Calu3 (cell line): ENCODE measurements around the gene ESR2. TPM values are rescaled to one million over a fixed set of nuclear protein-coding genes. Genes with fewer than 3 reads are reported as not detected.
A peak's percentile ranks its signal among the peaks of the same experiment; 100 is the strongest.

Source experiments
- BruUV-seq: library from RNA; stranded (reverse); fragments of 400-500 nt; replicated peaks from 2 replicates; lab custom pipeline; 2021; lab: Mats Ljungman, UMichigan
- CTCF ChIA-PET: fragments of 300-600 bp; sonication (Branson Sonifier 250); formaldehyde crosslinking; loops from one replicate; lab custom pipeline; 2022; ENCODE audit warnings: antibody characterized with exemption; lab: Charles Lee
- DNase-seq: peaks from one replicate; pipeline ENCODE4 v3.0.0; 2022
- H3K27ac Mint-ChIP-seq: one replicate; pipeline ENCODE4 v1.8.0; 2022; ENCODE audit warnings: mixed read lengths; ENCODE audit not compliant: unreplicated experiment
- H3K27me3 Mint-ChIP-seq: one replicate; pipeline ENCODE4 v1.8.0; 2022; ENCODE audit warnings: mixed read lengths; ENCODE audit not compliant: unreplicated experiment
- H3K36me3 Mint-ChIP-seq: one replicate; pipeline ENCODE4 v1.8.0; 2022; ENCODE audit warnings: mild to moderate bottlenecking, moderate library complexity, mixed read lengths; ENCODE audit not compliant: insufficient read depth, unreplicated experiment
- H3K4me1 Mint-ChIP-seq: one replicate; pipeline ENCODE4 v1.8.0; 2022; ENCODE audit warnings: mild to moderate bottlenecking, low read depth, mixed read lengths; ENCODE audit not compliant: unreplicated experiment
- H3K4me3 Mint-ChIP-seq: one replicate; pipeline ENCODE4 v1.8.0; 2022; ENCODE audit warnings: mild to moderate bottlenecking, low read depth, moderate library complexity, mixed read lengths; ENCODE audit not compliant: unreplicated experiment
- H3K9me3 Mint-ChIP-seq: one replicate; pipeline ENCODE4 v1.8.0; 2022; ENCODE audit warnings: low read depth, mixed read lengths; ENCODE audit not compliant: unreplicated experiment
- intact Hi-C: fragments of 100-400 bp; cut with micrococcal nuclease; formaldehyde crosslinking; loops from one replicate; pipeline ENCODE4 v1.10.0; 2022; ENCODE audit not compliant: unreplicated experiment
- total RNA-seq: library from RNA; stranded (reverse); gene quantifications from 2 replicates; pipeline ENCODE4 v1.2.3, GENCODE V29; 2022
- TF ChIP-seq, protein P1 (sequence below): fragments of 200-600 bp; IDR thresholded peaks from one replicate; pipeline ENCODE4 v1.8.0; 2022; ENCODE audit warnings: antibody characterized with exemption; ENCODE audit not compliant: unreplicated experiment

The ESR2 gene
- total RNA-seq, 1 experiment from 2014 or later: not detected

GRCh38 chr14:64088647-64088964, 205.6 kb downstream of the ESR2 start:
- intact Hi-C loops: no loop called here
- TF ChIP-seq, protein P1, sequence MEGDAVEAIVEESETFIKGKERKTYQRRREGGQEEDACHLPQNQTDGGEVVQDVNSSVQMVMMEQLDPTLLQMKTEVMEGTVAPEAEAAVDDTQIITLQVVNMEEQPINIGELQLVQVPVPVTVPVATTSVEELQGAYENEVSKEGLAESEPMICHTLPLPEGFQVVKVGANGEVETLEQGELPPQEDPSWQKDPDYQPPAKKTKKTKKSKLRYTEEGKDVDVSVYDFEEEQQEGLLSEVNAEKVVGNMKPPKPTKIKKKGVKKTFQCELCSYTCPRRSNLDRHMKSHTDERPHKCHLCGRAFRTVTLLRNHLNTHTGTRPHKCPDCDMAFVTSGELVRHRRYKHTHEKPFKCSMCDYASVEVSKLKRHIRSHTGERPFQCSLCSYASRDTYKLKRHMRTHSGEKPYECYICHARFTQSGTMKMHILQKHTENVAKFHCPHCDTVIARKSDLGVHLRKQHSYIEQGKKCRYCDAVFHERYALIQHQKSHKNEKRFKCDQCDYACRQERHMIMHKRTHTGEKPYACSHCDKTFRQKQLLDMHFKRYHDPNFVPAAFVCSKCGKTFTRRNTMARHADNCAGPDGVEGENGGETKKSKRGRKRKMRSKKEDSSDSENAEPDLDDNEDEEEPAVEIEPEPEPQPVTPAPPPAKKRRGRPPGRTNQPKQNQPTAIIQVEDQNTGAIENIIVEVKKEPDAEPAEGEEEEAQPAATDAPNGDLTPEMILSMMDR: no peak
- BruUV-seq: no TSS peak
- H3K36me3 Mint-ChIP-seq: peaks cover 5% of the 10 kb centered on the region
- no peak overlapping the region for H3K27ac Mint-ChIP-seq
- no peaks in the 10 kb centered on the region for H3K27me3 Mint-ChIP-seq
- CTCF ChIA-PET: no interaction called here
- no peaks in the 10 kb centered on the region for H3K9me3 Mint-ChIP-seq
- no peak overlapping the region for H3K4me3 Mint-ChIP-seq
- no peak for DNase-seq
- H3K4me1 Mint-ChIP-seq: peaks cover 22% of the 10 kb centered on the region

DNA sequence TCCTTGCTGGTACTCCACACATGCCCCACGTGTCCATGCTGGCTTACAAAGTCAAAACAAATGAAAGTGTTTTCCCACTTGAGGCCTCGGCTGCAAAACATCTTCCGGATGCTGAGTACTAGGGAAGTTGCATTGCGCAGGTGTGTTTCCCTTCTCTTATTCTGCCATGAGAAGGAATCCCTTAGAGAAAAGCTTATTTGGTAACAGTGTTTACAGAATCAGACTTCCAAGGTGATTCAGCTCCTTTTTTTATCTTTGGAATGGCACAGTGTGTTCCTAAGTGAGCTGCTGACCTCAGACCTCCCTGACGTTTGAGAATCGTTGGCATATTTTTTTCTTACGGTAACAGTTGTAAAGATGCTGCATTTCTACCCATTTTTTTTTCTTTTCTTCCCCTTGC, 211.3 kb downstream of the ESR2 start:
- Mint-ChIP-seq H3K36me3 (peaks cover 21% of the 10 kb centered on the region), H3K4me3 (no peak overlapping the region), H3K27ac (peak overlapping the region; percentile 25), H3K9me3 (no peaks in the 10 kb centered on the region), H3K27me3 (no peaks in the 10 kb centered on the region), H3K4me1 (no peaks in the 10 kb centered on the region)
- intact Hi-C loops: no loop called here
- TF ChIP-seq, protein P1: no peak
- no TSS peak for BruUV-seq
- CTCF ChIA-PET: no interaction called here
- no peak for DNase-seq

DNA sequence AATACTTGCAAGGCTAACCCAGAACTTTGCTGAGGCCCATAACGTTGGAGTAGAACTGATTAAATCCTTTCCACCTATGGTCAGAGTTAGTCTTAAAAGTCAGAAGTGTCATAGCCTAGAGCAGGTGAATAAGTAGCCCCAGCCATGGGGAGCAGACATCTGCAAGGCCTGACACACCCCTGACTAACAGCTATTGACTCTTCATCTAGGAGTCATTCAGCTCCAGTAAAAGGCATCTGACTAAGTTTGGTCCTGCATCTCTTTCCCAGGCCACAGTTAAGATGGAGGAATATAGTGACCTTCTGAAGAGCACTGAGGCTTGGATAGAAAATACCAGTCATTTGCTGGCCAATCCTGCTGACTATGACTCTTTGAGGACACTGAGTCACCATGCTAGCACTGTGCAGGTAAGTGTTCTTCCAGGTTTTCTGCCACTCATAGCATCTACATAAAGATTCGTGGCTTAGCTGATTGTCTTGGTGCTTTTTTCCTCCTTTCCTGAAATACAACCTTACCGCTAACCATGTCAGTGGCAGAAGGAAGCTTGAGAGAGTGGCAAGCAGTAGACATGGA, 212.9 kb downstream of the ESR2 start:
- no TSS peak for BruUV-seq
- Mint-ChIP-seq H3K27ac (no peak overlapping the region), H3K27me3 (no peaks in the 10 kb centered on the region), H3K4me3 (no peak overlapping the region), H3K9me3 (no peaks in the 10 kb centered on the region), H3K4me1 (no peaks in the 10 kb centered on the region), H3K36me3 (peaks cover 21% of the 10 kb centered on the region)
- CTCF ChIA-PET: no interaction called here
- TF ChIP-seq, protein P1: no peak
- intact Hi-C loops: no loop called here
- DNase-seq: no peak

DNA sequence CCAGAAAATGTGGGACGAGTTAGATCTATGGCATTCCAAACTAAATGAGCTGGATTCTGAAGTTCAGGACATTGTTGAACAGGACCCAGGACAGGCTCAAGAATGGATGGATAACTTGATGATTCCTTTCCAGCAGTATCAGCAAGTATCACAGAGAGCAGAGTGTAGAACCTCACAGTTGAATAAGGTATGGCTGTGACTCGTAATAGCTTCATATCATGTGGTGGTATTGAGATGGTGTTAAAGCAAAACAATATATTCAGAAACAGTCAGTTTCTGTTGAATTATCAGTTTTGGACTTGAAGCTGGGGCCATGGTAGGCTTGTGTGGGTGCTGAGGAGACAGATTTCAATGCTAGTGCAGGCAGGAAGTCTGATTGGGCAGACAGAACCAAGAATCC, 213.7 kb downstream of the ESR2 start:
- no TSS peak for BruUV-seq
- no peak for DNase-seq
- Mint-ChIP-seq H3K27ac (no peak overlapping the region), H3K36me3 (peaks cover 21% of the 10 kb centered on the region), H3K27me3 (no peaks in the 10 kb centered on the region), H3K9me3 (no peaks in the 10 kb centered on the region), H3K4me1 (no peaks in the 10 kb centered on the region), H3K4me3 (no peak overlapping the region)
- CTCF ChIA-PET: no interaction called here
- TF ChIP-seq, protein P1: no peak
- intact Hi-C loops: no loop called here
